ENCODE data around the gene ANKRD11. TPM values are rescaled to one million over a fixed set of nuclear protein-coding genes. Genes with fewer than 3 reads are reported as not detected.

The ANKRD11 gene
- polyA plus RNA-seq (ENCODE audit: insufficient read depth in 1 of 5, insufficient read length in 5 of 5, low replicate concordance in 1 of 5): 100 to 1,000 TPM in 1 of 5 donors, 10 to 100 TPM in 4; 82.4 to 104 (median 91.2) TPM
- long read RNA-seq, donor 1, transcript ANKRD11-219 (1 exons, 2,239 nt): major isoform, 11 of 28 reads
- long read RNA-seq, donor 1, partial matches to known transcripts: 15 of 28 reads
- long read RNA-seq, donor 1, other reads (novel, unspliced or antisense): 0 of 28 reads
- long read RNA-seq, donor 2, partial matches to known transcripts: 0 of 2 reads
- long read RNA-seq, donor 2, other reads (novel, unspliced or antisense): 0 of 2 reads
- long read RNA-seq, donor 3, transcript ANKRD11-219 (1 exons, 2,239 nt): major isoform, 15 of 30 reads
- long read RNA-seq, donor 3, partial matches to known transcripts: 11 of 30 reads
- long read RNA-seq, donor 3, other reads (novel, unspliced or antisense): 0 of 30 reads
- long read RNA-seq, donor 4, transcript ANKRD11-219 (1 exons, 2,239 nt): major isoform, 9 of 17 reads
- long read RNA-seq, donor 4, partial matches to known transcripts: 7 of 17 reads
- long read RNA-seq, donor 4, other reads (novel, unspliced or antisense): 0 of 17 reads
- long read RNA-seq, donor 5, transcript ANKRD11-219 (1 exons, 2,239 nt): major isoform, 10 of 19 reads
- long read RNA-seq, donor 5, partial matches to known transcripts: 6 of 19 reads
- long read RNA-seq, donor 5, other reads (novel, unspliced or antisense): 0 of 19 reads
- long read RNA-seq, donor 6, partial matches to known transcripts: 7,842 of 8,176 reads
- long read RNA-seq, donor 6, other reads (novel, unspliced or antisense): 329 of 8,176 reads
- long read RNA-seq, donor 7, transcript ANKRD11-219 (1 exons, 2,239 nt): major isoform, 7 of 8,999 reads
- long read RNA-seq, donor 7, partial matches to known transcripts: 8,633 of 8,999 reads
- long read RNA-seq, donor 7, other reads (novel, unspliced or antisense): 357 of 8,999 reads
- long read RNA-seq, donor 8, partial matches to known transcripts: 11 of 15 reads
- long read RNA-seq, donor 8, other reads (novel, unspliced or antisense): 0 of 15 reads

DNA sequence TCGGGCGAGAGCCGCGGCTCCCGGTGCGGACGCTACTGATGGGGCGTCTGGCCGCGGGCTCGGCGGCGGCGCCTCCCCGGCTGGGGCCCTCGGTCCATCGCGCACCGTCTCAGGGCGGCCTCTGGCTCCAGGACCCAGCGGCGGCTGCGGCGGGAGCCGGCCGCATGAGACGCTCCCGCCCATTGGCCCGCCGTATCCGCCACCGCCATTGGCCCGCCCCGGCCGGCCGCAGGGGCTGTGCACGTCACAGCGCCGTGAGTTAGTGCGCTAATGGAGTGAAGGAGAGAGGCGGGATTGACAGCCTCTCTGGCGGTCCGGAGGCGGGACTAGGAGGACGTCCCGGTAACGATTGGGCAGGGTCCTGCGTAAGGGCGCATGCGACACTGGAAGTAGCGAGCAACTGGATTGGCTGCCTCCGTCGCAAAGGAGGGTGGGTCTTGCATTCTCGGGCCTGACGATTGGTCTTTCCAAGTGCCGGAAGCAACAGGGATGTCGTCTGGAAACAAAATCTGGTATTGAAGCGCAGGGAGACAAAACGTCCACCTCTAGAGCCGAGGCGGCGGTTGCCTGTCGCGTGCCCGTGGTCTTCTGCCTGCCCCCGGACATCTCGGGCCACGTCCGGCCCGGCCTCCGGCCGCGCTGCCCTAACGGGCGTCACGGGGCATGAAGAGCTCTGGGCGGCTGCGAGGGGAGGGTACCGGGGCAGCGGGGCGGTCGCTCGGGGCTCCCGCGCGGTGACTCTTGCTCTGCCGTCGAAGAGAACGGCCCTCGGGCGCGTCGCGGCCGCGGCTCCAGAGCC is at the start of gene ANKRD11:
ANKRD11 (minus strand) TSS at position 123 of the 799 bp plus-strand sequence. CDS start 173,542 bp downstream, outside the sequence.
- peak; percentile 99 for DNase-seq

DNA sequence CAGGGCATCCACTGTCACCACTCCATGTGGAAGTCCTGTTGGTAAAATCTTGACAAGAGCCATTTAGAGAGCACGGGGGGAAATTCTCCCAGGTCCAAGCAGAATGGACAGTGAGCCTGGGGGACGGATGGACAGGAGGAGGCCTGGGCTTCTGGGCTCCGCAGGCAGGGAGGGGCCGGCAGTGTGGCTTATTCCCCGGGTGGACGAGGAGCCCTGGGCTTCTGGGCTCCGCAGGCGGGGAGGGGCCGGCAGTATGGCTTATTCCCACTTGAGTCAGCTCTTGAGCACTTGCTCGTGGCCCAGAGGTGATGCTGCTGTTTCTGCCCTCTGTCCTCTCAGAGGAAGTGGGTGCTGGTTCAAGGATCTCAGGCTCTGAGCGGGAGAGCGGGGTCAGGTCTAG is 47.9 kb upstream of the ANKRD11 start:
- DNase-seq: no peak

DNA sequence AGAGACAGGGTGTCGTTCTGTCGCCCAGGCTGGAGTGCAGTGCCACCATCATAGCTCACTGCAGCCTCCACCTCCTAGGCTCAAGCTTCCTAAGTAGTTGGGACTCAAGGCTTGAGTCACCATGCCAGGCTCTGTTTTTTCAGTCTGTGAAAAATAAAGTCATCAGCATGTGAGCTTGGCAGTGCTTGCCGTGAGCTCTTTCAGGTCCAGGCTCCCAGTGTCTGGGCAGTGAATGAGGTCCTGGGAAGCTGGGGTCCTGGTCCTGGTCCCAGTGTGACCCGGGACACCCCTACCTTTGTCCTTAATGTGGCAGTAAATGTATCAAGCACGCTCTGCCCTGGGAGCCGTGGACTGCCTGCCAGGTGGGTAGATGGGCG is 47.2 kb upstream of the ANKRD11 start:
- DNase-seq: no peak

DNA sequence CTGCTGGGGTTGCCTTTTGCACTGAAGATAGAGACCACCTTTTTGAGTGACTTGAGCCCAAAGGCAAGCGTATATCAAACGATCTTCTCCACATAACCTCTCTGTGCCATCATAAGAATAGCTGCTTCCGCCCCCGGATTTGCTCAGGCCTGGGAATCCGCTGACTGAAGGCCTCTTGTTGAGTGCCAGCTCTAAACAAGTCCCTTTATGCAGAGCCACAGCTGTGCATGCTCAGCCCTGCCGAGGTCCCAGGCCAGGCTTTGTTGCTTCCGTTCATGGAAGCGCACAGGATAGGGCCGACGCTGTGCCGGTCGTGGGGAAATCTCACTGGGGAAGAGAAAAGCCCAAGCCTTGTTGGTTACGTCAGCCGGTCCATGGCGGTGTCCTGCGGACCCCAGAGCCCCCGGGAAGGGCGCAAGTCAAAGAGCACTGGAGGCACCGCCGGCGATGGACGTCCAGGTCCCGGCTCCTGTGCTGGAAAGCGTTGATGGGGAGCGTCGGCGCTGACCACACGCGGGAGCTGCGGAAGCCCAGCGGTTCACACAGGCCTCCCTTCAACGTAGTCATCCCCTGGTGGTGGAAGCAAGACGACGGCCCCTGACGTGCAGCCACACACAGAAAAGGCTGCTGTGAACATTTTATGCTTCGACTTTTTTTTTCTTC is 46.7 kb upstream of the ANKRD11 start:
- no peak for DNase-seq

DNA sequence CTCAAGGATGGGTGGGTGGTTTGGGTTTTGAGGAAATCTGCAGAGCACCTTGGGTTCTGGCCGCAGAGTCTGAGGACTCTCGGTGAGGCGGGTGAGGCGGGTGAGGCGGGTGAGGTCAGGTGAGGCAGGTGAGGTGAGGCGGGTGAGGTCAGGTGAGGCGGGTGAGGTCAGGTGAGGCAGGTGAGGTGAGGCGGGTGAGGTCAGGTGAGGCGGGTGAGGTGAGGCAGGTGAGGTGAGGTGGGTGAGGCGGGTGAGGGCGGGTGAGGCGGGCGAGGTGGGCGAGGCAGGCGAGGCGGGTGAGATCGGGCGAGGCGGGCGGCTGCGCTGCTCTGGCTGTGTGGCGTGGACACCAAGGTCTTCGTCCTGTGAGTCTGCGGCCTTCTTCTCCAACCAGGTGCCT is 46.0 kb upstream of the ANKRD11 start:
- no peak for DNase-seq

DNA sequence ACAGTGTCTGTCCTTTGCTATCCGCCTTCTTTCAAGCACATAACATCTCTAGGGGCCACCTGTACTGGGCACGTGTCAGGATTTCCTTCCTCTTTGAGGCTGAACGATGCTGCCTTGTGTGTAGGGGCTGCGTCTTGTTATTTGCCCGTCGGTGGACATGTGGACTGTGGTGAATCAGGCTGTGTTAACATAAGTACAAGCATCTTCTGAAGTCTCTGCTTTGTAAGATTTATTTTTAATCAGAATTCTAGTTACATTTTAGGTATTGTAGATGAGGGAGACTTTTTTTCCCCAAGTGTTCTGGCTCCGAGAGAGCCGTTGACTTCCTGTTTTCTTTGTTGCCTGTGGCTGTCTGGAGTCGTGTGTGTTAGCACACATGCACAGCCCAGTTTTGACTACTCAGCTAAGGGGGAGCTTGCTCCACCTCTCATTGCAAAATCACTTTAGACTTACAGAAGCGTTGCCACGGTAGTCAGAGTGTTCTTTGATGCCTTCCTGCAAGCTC is 43.9 kb upstream of the ANKRD11 start:
- DNase-seq: no peak

DNA sequence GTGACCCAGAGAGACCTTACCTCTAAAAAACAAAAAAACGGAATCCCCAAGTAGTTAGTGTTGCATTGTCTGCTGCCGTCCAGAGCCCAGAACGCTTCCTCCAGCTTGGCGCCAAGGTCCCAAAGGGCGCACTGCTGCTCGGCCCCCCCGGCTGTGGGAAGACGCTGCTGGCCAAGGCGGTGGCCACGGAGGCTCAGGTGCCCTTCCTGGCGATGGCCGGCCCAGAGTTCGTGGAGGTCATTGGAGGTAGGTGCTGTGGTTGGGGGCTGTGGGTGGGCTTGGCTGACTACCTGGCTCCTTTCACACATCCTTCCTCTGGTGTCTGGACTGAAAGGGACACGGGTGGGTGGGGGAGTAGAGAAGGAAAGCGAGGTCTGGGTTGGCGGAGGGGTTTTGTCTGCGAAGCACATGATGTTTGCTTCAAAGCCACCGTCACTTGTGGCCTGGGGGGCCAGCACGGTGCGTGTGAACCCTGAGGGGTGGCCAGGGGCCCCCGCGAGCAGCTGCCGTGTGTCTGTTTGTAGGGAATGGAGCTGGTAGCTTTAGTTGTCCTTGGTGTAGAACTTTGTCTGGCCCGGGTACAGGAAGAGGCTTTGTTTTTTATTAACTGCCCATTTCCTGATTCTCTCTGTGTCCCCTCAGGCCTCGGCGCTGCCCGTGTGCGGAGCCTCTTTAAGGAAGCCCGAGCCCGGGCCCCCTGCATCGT is 41.6 kb upstream of the ANKRD11 start:
- DNase-seq: no peak

DNA sequence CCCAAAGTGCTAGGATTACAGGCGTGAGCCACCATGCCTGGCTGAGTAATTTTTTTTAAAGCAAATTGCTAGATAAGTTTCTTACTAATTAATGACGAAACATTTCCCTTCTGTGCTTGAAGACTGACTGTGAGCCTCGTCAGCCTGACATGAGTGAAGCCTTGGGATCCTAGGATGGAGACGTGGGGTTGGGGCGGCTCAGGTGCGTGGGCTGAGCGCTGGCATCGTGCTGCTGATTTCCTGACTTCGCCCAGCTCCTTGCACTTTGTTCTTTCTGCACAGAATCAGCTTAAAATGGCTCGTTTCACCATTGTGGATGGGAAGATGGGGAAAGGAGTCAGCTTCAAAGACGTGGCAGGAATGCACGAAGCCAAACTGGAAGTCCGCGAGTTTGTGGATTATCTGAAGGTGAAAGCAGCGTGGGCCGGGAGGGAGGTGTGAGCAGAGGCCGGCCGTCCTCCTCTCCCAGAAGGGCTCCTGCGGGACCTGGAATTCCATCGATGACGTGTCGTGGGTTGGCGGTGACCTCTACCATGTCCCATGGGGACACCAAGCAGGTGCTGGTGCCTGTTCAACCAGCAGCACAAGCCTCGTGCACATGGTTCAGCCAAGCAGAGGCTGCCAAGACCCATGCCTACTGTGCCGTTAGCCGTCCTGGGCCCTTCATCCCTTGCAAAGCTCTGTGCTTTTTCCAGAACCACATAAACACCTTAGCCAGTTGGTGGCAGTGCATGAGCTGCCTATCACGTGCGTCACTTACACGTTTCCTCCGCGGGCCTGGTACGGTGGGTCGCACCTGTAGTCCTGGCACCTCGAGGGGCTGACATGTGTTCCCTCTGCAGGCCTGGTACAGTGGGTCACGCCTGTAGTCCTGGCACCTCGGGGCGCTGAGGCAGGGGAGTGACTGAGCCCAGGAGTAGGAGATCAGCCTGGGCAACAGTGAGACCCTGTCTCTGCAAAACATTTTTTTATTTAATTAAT is 40.3 kb upstream of the ANKRD11 start:
- DNase-seq: no peak

DNA sequence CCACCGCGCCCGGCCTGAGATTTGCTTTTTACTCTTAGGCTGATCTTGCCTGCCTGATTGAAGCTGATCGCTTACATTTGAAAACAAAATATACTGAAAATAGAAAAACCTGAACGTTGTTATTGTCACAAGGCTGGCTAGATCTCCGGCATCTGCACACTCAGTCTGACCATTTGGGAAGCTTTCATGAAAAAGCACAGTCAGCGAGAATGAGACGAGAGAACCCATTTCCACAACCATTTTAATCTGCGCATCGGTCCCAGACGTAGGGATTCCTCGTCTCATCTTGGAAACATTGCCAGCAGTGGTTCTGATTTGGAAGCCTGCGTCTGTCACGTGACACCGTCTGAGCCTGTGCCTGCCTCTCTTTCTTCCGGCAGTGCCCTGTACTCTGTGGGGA is 38.7 kb upstream of the ANKRD11 start:
- no peak for DNase-seq

DNA sequence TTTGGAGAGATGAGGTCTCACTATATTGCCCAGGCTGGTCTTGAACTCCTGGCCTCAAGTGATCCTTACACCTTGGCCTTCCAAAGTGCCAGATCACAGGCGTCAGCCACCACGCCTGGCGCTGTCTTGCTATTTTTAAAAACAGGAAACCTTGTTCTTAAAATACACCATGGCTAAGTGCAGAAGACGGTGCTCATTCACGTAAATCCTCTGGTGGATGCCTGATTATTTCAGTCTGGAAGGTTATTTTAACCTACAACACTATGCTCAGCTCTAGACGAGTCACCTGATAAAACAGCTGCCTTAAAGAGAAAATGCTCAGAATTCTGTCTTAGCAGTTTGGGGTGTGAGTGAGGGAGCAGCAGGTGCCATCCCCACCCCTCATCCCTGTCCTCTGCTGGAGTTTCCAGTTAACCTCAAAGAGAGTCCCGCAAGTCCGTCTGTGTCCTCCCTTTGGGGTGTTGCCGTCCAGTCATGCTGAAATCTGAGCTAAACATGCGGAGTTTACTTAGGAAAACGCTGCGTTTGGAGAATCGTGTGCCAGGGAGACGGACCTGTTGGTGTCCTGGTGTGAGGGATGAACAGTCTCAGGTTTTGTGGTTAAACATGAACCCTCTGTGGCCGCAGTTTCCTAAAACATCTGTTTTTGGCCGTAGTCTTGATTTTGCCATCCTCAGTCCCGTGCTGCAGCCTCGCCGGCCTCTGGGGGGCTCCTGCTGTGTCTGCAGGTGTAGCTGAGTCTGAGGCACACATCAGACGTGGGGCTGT is 35.0 kb upstream of the ANKRD11 start:
- no peak for DNase-seq

DNA sequence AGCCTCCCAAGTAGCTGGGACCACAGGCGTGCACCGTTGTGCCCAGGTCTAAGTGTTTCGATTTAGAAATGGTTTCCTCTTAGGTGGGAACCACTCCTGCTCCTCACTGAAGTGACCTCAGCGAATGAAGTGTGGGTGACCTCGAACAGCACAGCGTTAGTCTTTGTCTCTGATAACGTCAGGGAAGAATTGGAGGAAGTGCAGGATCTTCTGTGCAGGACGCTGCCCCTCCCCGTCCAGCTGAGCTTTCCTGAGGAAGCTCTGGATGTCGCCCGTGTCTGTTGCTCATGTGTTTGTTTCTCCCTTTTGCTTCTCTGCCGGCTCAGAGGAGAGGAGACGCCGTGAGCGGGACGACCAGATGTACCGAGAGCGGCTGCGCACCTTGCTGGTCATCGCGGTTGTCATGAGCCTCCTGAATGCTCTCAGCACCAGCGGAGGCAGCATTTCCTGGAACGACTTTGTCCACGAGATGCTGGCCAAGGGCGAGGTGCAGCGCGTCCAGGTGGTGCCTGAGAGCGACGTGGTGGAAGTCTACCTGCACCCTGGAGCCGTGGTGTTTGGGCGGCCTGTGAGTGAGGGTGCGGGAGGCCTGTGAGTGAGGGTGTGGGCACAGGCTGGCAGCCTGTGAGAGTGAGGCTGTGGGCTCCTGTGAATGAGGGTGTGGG is 33.5 kb upstream of the ANKRD11 start:
- DNase-seq: peak in 1 of 2 donors; percentile 15

DNA sequence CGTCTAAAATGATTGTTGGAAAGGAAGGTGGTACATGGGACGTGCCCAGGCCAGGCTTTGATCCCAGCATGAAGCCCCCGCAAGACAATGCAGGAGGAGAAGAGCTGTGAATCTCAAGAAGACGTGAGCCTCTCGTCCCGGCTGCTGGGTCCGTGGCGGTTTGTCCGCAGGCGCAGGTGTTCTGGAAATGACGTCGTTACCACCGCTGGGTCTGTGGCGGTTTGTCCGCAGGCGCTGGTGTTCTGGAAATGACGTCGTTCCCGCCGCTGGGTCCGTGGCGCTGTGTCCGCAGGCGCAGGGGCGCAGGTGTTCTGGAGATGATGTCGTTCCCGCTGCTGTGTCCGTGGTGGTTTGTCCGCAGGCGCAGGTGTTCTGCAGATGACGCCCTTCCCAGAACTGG is 31.9 kb upstream of the ANKRD11 start:
- no peak for DNase-seq

DNA sequence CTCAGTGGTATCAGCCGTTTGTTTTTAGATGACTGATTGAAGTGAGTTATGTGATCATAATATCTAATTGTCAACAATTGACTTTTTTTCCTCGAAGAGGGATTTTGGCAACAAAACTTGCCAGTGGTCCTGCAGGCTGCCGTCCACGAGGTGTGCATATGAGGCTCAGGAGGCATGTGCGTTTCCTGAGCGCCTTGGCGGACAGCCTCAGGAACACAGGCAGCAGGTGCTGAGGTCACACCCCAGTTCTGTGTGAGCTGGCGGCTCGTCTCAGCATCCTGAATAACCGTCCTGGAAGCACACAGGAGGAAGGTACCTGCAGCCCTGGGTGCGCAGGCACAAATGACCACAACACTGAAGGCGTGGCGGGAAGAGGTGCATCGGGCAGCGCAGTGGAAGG is 29.5 kb upstream of the ANKRD11 start:
- no peak for DNase-seq

DNA sequence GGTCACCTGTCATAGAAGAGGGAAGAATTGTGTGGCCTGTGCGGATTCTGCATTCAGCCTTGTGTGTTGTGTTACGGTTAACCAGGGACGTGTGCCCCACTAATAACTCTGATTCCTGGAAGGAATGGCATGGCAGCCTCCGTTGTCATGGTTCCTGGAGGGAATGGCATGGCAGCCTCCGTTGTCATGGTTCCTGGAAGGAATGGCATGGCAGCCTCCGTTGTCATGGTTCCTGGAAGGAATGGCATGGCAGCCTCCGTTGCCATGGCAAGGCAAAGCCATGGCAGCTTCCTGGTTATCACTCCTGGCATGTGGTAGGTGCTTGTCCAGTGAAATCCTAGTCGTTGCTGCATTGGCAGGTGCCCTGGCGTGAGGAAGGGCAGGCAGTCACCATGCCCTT is 26.8 kb upstream of the ANKRD11 start:
- DNase-seq: no peak

DNA sequence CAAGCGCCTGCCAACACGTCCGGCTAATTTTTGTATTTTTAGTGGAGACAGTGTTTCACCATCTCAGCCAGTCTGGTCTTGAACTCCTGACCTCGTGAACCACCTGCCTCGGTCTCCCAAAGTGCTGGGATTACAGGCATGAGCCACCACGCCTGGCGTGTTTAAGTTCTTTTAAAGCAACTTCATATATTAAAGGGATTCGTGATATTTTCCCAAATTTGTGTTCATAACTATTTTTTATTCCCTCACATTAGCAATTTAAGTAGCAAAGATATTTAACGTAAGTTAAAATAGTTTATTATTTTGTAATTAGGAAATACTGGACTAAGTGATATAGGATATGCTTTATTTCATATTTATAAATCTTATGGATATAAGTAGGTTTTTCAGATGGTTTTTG is 22.1 kb upstream of the ANKRD11 start:
- DNase-seq: no peak

DNA sequence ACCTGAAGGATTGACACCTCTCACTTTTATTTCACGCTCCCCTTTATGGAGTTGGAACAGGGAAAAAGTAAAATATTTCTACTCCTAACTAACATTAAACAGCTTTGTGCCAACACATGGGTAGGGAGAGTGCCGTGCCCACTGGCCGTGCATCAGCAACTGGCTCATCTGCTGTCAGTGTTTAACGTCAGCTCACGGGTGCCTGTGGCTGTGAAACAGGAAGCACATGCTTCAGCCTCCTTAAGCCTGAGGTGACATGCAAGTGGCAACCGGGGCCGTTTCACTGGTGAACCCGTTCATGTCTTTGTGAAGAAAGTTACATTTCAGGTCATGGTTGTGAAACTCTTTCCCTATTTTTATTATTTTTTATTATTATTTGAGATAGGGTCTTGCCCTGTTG is 21.0 kb upstream of the ANKRD11 start:
- no peak for DNase-seq

DNA sequence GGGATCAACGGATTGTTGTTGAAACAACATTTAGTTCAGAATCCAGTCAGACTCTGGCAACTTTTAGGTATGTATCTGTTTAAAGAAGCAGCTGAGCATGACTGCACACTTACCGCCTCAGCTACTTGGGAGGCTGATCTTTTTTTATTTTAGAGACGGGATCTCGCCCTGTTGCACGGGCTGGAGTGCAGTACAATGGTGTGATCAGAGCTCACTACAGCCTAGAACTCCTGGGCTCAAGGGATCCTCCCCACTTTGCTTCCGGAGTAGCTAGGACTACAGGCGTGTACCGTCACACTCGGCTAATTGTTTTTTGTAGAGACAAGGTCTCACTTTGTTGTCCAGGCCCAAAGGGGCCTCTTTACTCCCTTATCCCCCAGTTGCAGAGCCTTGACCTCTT is 20.2 kb upstream of the ANKRD11 start:
- DNase-seq: no peak

Data from right lung (tissue), 10 donors.